IMR-90 (cell line): Measurements from ENCODE around the gene CDH13. TPM values are rescaled to one million over a fixed set of nuclear protein-coding genes. Genes with fewer than 3 reads are reported as not detected.

Source experiments
- ATAC-seq: fragments of 200-7000 bp; cut with Tn5 transposase; 2 replicates; pipeline ENCODE4 v1.9.1; 2020; ENCODE audit warnings: low read depth, mild to moderate bottlenecking, moderate library complexity
- BruUV-seq: library from RNA; stranded (reverse); fragments of 400-500 nt; replicated peaks from 2 replicates; lab custom pipeline; 2021; lab: Mats Ljungman, UMichigan
- CTCF ChIA-PET: fragments of 300-600 bp; formaldehyde crosslinking; extraction: SDS; loops from one replicate; lab custom pipeline; 2021; ENCODE audit warnings: antibody characterized with exemption; lab: Yijun Ruan, JAX
- POLR2A ChIA-PET: fragments of 300-600 bp; sonication (Branson Sonifier 250); formaldehyde crosslinking; loops from one replicate; lab custom pipeline; 2022; ENCODE audit warnings: antibody characterized with exemption; ENCODE audit not compliant: unreplicated experiment; lab: Charles Lee
- DNase-seq: peaks from one replicate; pipeline ENCODE4 v3.0.0; 2013
- H2AFZ ChIP-seq: replicated peaks from 2 replicates; pipeline ENCODE3; 2013; ENCODE audit warnings: low read length, mild to moderate bottlenecking; ENCODE audit not compliant: poor library complexity
- H2AK5ac ChIP-seq: 2 replicates; pipeline ENCODE4 v1.6.1; 2013; ENCODE audit warnings: low read depth, low read length, inconsistent platforms
- H2AK9ac ChIP-seq: replicated peaks from 2 replicates; pipeline ENCODE3; 2013; ENCODE audit warnings: mild to moderate bottlenecking, low read depth, low read length, moderate library complexity; ENCODE audit not compliant: poor library complexity
- H2BK120ac ChIP-seq: 2 replicates; pipeline ENCODE4 v1.6.1; 2013; ENCODE audit warnings: low read depth, low read length, inconsistent platforms
- H2BK15ac ChIP-seq: 3 replicates; pipeline ENCODE4 v1.6.1; 2013; ENCODE audit warnings: low read depth, low read length, inconsistent platforms
- H2BK20ac ChIP-seq: 2 replicates; pipeline ENCODE4 v1.6.1; 2013; ENCODE audit warnings: low read depth, mild to moderate bottlenecking, inconsistent platforms, low read length, moderate library complexity
- H2BK5ac ChIP-seq: 2 replicates; pipeline ENCODE4 v1.6.1; 2013; ENCODE audit warnings: mild to moderate bottlenecking, low read depth, low read length, inconsistent platforms; ENCODE audit not compliant: poor library complexity, severe bottlenecking
- H3K14ac ChIP-seq: replicated peaks from 2 replicates; pipeline ENCODE4 v1.6.1; 2013; ENCODE audit warnings: low read depth, low read length, inconsistent platforms
- H3K18ac ChIP-seq: 2 replicates; pipeline ENCODE4 v1.6.1; 2013; ENCODE audit warnings: low read depth, low read length, control low read depth
- H3K23ac ChIP-seq: 2 replicates; pipeline ENCODE4 v1.6.1; 2013; ENCODE audit warnings: low read depth, low read length, inconsistent platforms
- H3K27ac ChIP-seq: 2 replicates; pipeline ENCODE4 v1.5.1; 2013; ENCODE audit warnings: mild to moderate bottlenecking, control low read depth, low read length; ENCODE audit not compliant: insufficient read depth
- H3K27me3 ChIP-seq: 2 replicates; pipeline ENCODE4 v1.6.1; 2013; ENCODE audit warnings: low read length; ENCODE audit not compliant: control insufficient read depth, insufficient read depth
- H3K36me3 ChIP-seq: 2 replicates; pipeline ENCODE4 v1.6.1; 2013; ENCODE audit warnings: low read length, mixed read lengths; ENCODE audit not compliant: control insufficient read depth, insufficient read depth
- H3K4ac ChIP-seq: 2 replicates; pipeline ENCODE4 v1.6.1; 2013; ENCODE audit warnings: low read depth, low read length, inconsistent platforms
- H3K4me1 ChIP-seq: 2 replicates; pipeline ENCODE4 v1.6.1; 2013; ENCODE audit warnings: low read length, mixed read lengths; ENCODE audit not compliant: control insufficient read depth, insufficient read depth
- H3K4me2 ChIP-seq: 2 replicates; pipeline ENCODE4 v1.6.1; 2013; ENCODE audit warnings: low read depth, mild to moderate bottlenecking, control low read depth, low read length, moderate library complexity
- H3K4me3 ChIP-seq: 2 replicates; pipeline ENCODE4 v1.5.1; 2013; ENCODE audit warnings: low read depth, mild to moderate bottlenecking, control low read depth, low read length, moderate library complexity; ENCODE audit not compliant: insufficient read depth
- H3K56ac ChIP-seq: 2 replicates; pipeline ENCODE4 v1.6.1; 2013; ENCODE audit warnings: low read length, inconsistent platforms; ENCODE audit not compliant: insufficient read depth; ENCODE audit errors: extremely low read depth
- H3K79me1 ChIP-seq, 2 experiments: 2 replicates each; pipeline ENCODE4 v1.6.1; 2013; ENCODE audit warnings: low read length in 2 of 2, inconsistent platforms in 1 of 2, low read depth in 1 of 2
- H3K9ac ChIP-seq: 2 replicates; pipeline ENCODE4 v1.6.1; 2013; ENCODE audit warnings: low read depth, low read length, control low read depth
- H3K9me1 ChIP-seq: 2 replicates; pipeline ENCODE4 v1.6.1; 2013; ENCODE audit warnings: low read length, inconsistent platforms; ENCODE audit not compliant: insufficient read depth
- H3K9me3 ChIP-seq: 2 replicates; pipeline ENCODE4 v1.6.1; 2013; ENCODE audit warnings: low read length; ENCODE audit not compliant: control insufficient read depth, insufficient read depth
- H4K20me1 ChIP-seq: 2 replicates; pipeline ENCODE4 v1.6.1; 2013; ENCODE audit warnings: low read length, inconsistent platforms; ENCODE audit not compliant: insufficient read depth
- H4K5ac ChIP-seq: 2 replicates; pipeline ENCODE4 v1.6.1; 2013; ENCODE audit warnings: mild to moderate bottlenecking, low read depth, low read length, control low read depth
- H4K8ac ChIP-seq, 2 experiments: 2 replicates each; pipeline ENCODE4 v1.6.1; 2013; ENCODE audit warnings: low read depth in 2 of 2, low read length in 2 of 2, control low read depth in 1 of 2, inconsistent platforms in 1 of 2
- H4K91ac ChIP-seq: 2 replicates; pipeline ENCODE4 v1.6.1; 2013; ENCODE audit warnings: low read depth, low read length, inconsistent platforms; ENCODE audit not compliant: insufficient read depth
- MAFK ChIP-seq: IDR thresholded peaks from 2 replicates; pipeline ENCODE4 v1.6.1; 2012; ENCODE audit warnings: low read depth, low read length, improper control_type of control experiment
- NFE2L2 ChIP-seq: fragments of 150-350 bp; IDR thresholded peaks from 2 replicates; pipeline ENCODE4 v1.6.1; 2016; ENCODE audit warnings: low read depth, mild to moderate bottlenecking, low read length
- POLR2A ChIP-seq: IDR thresholded peaks from 2 replicates; pipeline ENCODE4 v1.6.1; 2012; ENCODE audit warnings: mild to moderate bottlenecking, low read depth, low read length
- RCOR1 ChIP-seq: IDR thresholded peaks from 2 replicates; pipeline ENCODE4 v1.6.1; 2012; ENCODE audit warnings: mild to moderate bottlenecking, low read length, improper control_type of control experiment; ENCODE audit not compliant: insufficient replicate concordance
- WGBS, 2 experiments: methylation state at CpG; one replicate each; pipeline versions ENCODE4 v1.1.5 to v1.1.7; 2013; ENCODE audit warnings: missing lambda C conversion rate in 2 of 2; ENCODE audit not compliant: insufficient read length in 1 of 2; ENCODE audit errors: extremely low coverage in 2 of 2; 5-methylcytosine and 5-hydroxymethylcytosine counted together
- dilution Hi-C: fragments of 300-500 bp; cut with HindIII; formaldehyde crosslinking; loops from one replicate; pipeline ENCODE4 v1.14.3; 2018; ENCODE audit warnings: low sequenced_read_pairs; ENCODE audit not compliant: unreplicated experiment
- in situ Hi-C: fragments of 300-500 bp; cut with MboI; formaldehyde crosslinking; loops from 3 replicates; pipeline ENCODE4 v1.14.3; 2019; ENCODE audit warnings: low sequenced_read_pairs, inconsistent platforms, mixed read lengths
- intact Hi-C: fragments of 100-400 bp; cut with micrococcal nuclease; formaldehyde crosslinking; loops from 2 replicates; pipeline ENCODE4 v1.10.0; 2022
- polyA plus RNA-seq, 3 experiments: library from polyadenylated mRNA; depleted of rRNA; stranded (reverse); fragments of >200 nt; gene quantifications; 2 replicates each; pipeline ENCODE4 v1.2.3, GENCODE V29; 2012; ENCODE audit warnings: low replicate concordance in 1 of 3
- total RNA-seq: library from RNA; depleted of rRNA; stranded (reverse); fragments of >200 nt; gene quantifications from 2 replicates; pipeline ENCODE4 v1.2.3, GENCODE V29; 2012
- TF ChIP-seq, protein P1 (sequence below): fragments of 150-350 bp; IDR thresholded peaks from 2 replicates; pipeline ENCODE4 v1.6.1; 2017; ENCODE audit warnings: mild to moderate bottlenecking, antibody characterized with exemption, low read length, low read depth

Gene CDH13
- total and polyA plus RNA-seq, 2 of the 4 experiments (the other 2 are of a cell fraction) = 61.6 to 74.7 TPM

DNA sequence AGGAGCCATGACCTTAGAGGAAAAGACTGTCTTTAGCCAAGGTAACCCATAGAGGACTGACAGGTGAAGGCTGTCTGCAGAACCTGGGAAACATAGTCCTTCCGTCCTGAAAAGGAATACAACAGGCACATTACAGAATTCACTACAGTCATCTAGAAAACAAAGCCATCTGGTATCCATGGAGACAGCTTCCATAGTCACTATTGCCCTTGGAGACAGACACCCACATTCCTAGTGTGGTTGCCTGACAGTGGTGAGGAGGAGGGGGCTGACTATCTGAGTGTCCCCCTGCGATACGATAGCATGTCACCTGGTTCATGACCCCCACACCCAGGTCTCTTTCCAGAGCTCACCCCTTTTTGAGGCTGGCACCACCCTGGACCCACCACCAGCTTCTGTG, 254.7 kb downstream of the CDH13 start:
- no peak overlapping the region for H3K4me2 ChIP-seq
- dilution Hi-C loops = no loop called here
- no peak overlapping the region for H2BK120ac ChIP-seq
- H3K9ac ChIP-seq = no peak overlapping the region
- H4K8ac ChIP-seq = no peak overlapping the region
- peaks cover 5% of the 10 kb centered on the region; the same call in 1 of the 2 replicates for H4K20me1 ChIP-seq
- no peak overlapping the region for H4K5ac ChIP-seq
- H3K9me1 ChIP-seq = no peaks in the 10 kb centered on the region; the same call in 1 of the 2 replicates
- no peak for TF ChIP-seq NFE2L2
- no peak for TF ChIP-seq POLR2A
- no peak for TF ChIP-seq RCOR1
- no peak for TF ChIP-seq MAFK
- TF ChIP-seq, protein P1, sequence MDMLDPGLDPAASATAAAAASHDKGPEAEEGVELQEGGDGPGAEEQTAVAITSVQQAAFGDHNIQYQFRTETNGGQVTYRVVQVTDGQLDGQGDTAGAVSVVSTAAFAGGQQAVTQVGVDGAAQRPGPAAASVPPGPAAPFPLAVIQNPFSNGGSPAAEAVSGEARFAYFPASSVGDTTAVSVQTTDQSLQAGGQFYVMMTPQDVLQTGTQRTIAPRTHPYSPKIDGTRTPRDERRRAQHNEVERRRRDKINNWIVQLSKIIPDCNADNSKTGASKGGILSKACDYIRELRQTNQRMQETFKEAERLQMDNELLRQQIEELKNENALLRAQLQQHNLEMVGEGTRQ = no peak
- H4K91ac ChIP-seq = no peak overlapping the region
- ChIA-PET POLR2A (no interaction called here), CTCF (no interaction called here)
- no peaks in the 10 kb centered on the region for H3K36me3 ChIP-seq
- H3K4ac ChIP-seq = no peak overlapping the region
- no peaks in the 10 kb centered on the region for H3K27me3 ChIP-seq
- H3K23ac ChIP-seq = no peak overlapping the region
- H3K4me1 ChIP-seq = no peaks in the 10 kb centered on the region
- no peak overlapping the region for H3K27ac ChIP-seq
- intact Hi-C loops = loop anchor here (10.0 kb wide), 1 partner anchor 333 kb away; no protein-coding TSS in a partner anchor
- H2AK9ac ChIP-seq = no peak overlapping the region
- no CpG with 5 or more reads among the region's 3 CpGs for WGBS, 2 experiments
- no peak overlapping the region for H2BK20ac ChIP-seq
- no peak overlapping the region for H3K56ac ChIP-seq
- no peak overlapping the region for H3K4me3 ChIP-seq
- H2AFZ ChIP-seq = no peak overlapping the region
- no peak for DNase-seq
- H2AK5ac ChIP-seq = no peak overlapping the region
- in situ Hi-C loops = no loop called here
- no peak overlapping the region for H2BK5ac ChIP-seq
- H2BK15ac ChIP-seq = no peak overlapping the region
- H3K18ac ChIP-seq = no peak overlapping the region
- no TSS peak for BruUV-seq
- H3K79me1 ChIP-seq = peaks cover 0 to 25% of the 10 kb centered on the region in 2 experiments; a peak in 3 of 4 replicates
- ATAC-seq = no peak
- H3K9me3 ChIP-seq = no peaks in the 10 kb centered on the region
- H3K14ac ChIP-seq = no peak overlapping the region
